ENCODE measurements around the gene SLC34A3.

GRCh38 chr9:137277329-137278041 is 46.8 kb downstream of the SLC34A3 start, which contains the start of gene TOR4A:
- no peak for TF ChIP-seq CTCF (IDR thresholded peaks at IDR 0.05; ENCODE audit: insufficient read depth, low read depth, low read length)
- no peak for TF ChIP-seq EZH2 (IDR thresholded peaks at IDR 0.05; ENCODE audit: insufficient read depth, low read length)
